H1 (cell line): ENCODE results near the gene KANSL1. TPM values are rescaled to one million over a fixed set of nuclear protein-coding genes. Genes with fewer than 3 reads are reported as not detected.

Experiments used
- CTCF ChIA-PET: fragments of 300-600 bp; sonication (Branson Sonifier 250); formaldehyde crosslinking; loops from one replicate; lab custom pipeline; 2021; ENCODE audit not compliant: partially characterized antibody; lab: Charles Lee
- POLR2A ChIA-PET: fragments of 300-600 bp; sonication (Branson Sonifier 250); formaldehyde crosslinking; loops from one replicate; lab custom pipeline; 2021; ENCODE audit warnings: inconsistent platforms; ENCODE audit not compliant: partially characterized antibody; lab: Charles Lee
- DNase-seq, 2 experiments: peaks; one replicate each; pipeline versions ENCODE4 v3.0.0 to v3.0.0-alpha.2; 2010 to 2022; ENCODE audit warnings: low spot score in 2 of 2, low read depth in 1 of 2, mixed read lengths in 1 of 2
- FAIRE-seq: peaks from 2 replicates; lab custom pipeline; 2011; peaks lifted over from hg19 to GRCh38; lab: Jason Lieb, UNC
- H2AFZ ChIP-seq: 2 replicates; pipeline ENCODE4 v1.8.1; 2012; ENCODE audit warnings: low read length, inconsistent platforms
- H2AK5ac ChIP-seq: 2 replicates; pipeline ENCODE4 v1.6.1; 2013; ENCODE audit warnings: low read depth, low read length
- H2BK120ac ChIP-seq: replicated peaks from 2 replicates; pipeline ENCODE3; 2013; ENCODE audit warnings: low read depth, low read length, inconsistent platforms
- H2BK12ac ChIP-seq: 2 replicates; pipeline ENCODE4 v1.6.1; 2013; ENCODE audit warnings: low read depth, low read length
- H2BK15ac ChIP-seq: 2 replicates; pipeline ENCODE4 v1.6.1; 2013; ENCODE audit warnings: low read length
- H2BK20ac ChIP-seq: 2 replicates; pipeline ENCODE4 v1.6.1; 2013; ENCODE audit warnings: low read length
- H2BK5ac ChIP-seq: 2 replicates; pipeline ENCODE4 v1.6.1; 2013; ENCODE audit warnings: low read depth, low read length
- H3K14ac ChIP-seq: 2 replicates; pipeline ENCODE4 v1.6.1; 2013; ENCODE audit warnings: inconsistent platforms; ENCODE audit not compliant: insufficient read length
- H3K18ac ChIP-seq: 2 replicates; pipeline ENCODE4 v1.6.1; 2013; ENCODE audit warnings: low read length; ENCODE audit errors: extremely low read depth
- H3K23ac ChIP-seq: 2 replicates; pipeline ENCODE4 v1.6.1; 2013; ENCODE audit warnings: inconsistent platforms; ENCODE audit not compliant: insufficient read length
- H3K23me2 ChIP-seq: 2 replicates; pipeline ENCODE4 v1.6.1; 2013; ENCODE audit warnings: low read depth, low read length
- H3K27ac ChIP-seq: 2 replicates; pipeline ENCODE4 v1.6.1; 2011; ENCODE audit warnings: low read depth, low read length, inconsistent platforms
- H3K27me3 ChIP-seq, 4 experiments: replicated peaks in 1 of 4; 1 replicate in 1 of 4; 2 replicates in 3 of 4; pipeline versions ENCODE4 v1.6.1 to v1.8.1; 2011 to 2013; ENCODE audit warnings: low read length in 3 of 4, mild to moderate bottlenecking in 3 of 4, inconsistent platforms in 2 of 4, mixed read lengths in 2 of 4, moderate library complexity in 1 of 4; ENCODE audit not compliant: control insufficient read depth in 3 of 4, insufficient read depth in 3 of 4; ENCODE audit errors: extremely low read depth in 1 of 4
- H3K36me3 ChIP-seq, 4 experiments: 2 replicates each; pipeline versions ENCODE4 v1.6.1 to v1.8.1; 2011 to 2013; ENCODE audit warnings: mild to moderate bottlenecking in 4 of 4, low read length in 3 of 4, moderate library complexity in 2 of 4, control low read depth in 1 of 4, inconsistent platforms in 1 of 4; ENCODE audit not compliant: insufficient read depth in 4 of 4, control insufficient read depth in 2 of 4
- H3K4ac ChIP-seq: replicated peaks from 2 replicates; pipeline ENCODE3; 2013; ENCODE audit warnings: low read length, low read depth, mixed read lengths, inconsistent platforms; ENCODE audit not compliant: insufficient read length
- H3K4me1 ChIP-seq, 4 experiments: replicated peaks in 1 of 4; 1 replicate in 1 of 4; 2 replicates in 3 of 4; pipeline versions ENCODE4 v1.6.1 to v1.8.1; 2011 to 2013; ENCODE audit warnings: low read length in 3 of 4, inconsistent platforms in 2 of 4, mixed read lengths in 1 of 4; ENCODE audit not compliant: insufficient read depth in 4 of 4, control insufficient read depth in 3 of 4
- H3K4me2 ChIP-seq, 2 experiments: 2 replicates each; pipeline versions ENCODE4 v1.6.1 to v1.8.1; 2011 to 2013; ENCODE audit warnings: low read depth in 2 of 2, low read length in 2 of 2, control low read depth in 1 of 2, inconsistent platforms in 1 of 2, mild to moderate bottlenecking in 1 of 2; ENCODE audit not compliant: insufficient read depth in 1 of 2
- H3K4me3 ChIP-seq, 4 experiments: fragments of 200-600, 300-600 bp in 1 of 4; sonication (generic), shearing (Covaris generic), sonication (Bioruptor Twin) in 1 of 4; 2 replicates each; pipeline versions ENCODE4 v1.5.1 to v1.8.1; 2011 to 2016; ENCODE audit warnings: low read length in 4 of 4, low read depth in 3 of 4, control low read depth in 2 of 4, inconsistent platforms in 2 of 4, mild to moderate bottlenecking in 2 of 4, mixed read lengths in 1 of 4, moderate library complexity in 1 of 4; ENCODE audit not compliant: insufficient read depth in 2 of 4; ENCODE audit errors: extremely low read depth in 1 of 4
- H3K56ac ChIP-seq: replicated peaks from 2 replicates; pipeline ENCODE3; 2013; ENCODE audit warnings: low read depth, mild to moderate bottlenecking, mixed read lengths, low read length, inconsistent platforms; ENCODE audit not compliant: insufficient read length
- H3K79me1 ChIP-seq: 2 replicates; pipeline ENCODE4 v1.6.1; 2013; ENCODE audit warnings: low read depth, low read length, control low read depth
- H3K79me2 ChIP-seq, 2 experiments: 2 replicates each; pipeline versions ENCODE4 v1.6.1 to v1.8.1; 2012 to 2013; ENCODE audit warnings: low read length in 2 of 2, mild to moderate bottlenecking in 2 of 2, inconsistent platforms in 1 of 2; ENCODE audit not compliant: insufficient read depth in 2 of 2, control insufficient read depth in 1 of 2
- H3K9ac ChIP-seq, 4 experiments: replicated peaks in 1 of 4; 1 replicate in 1 of 4; 2 replicates in 3 of 4; pipeline versions ENCODE4 v1.6.1 to v1.8.1; 2011 to 2013; ENCODE audit warnings: low read depth in 3 of 4, low read length in 3 of 4, control low read depth in 2 of 4, mild to moderate bottlenecking in 2 of 4, moderate library complexity in 2 of 4, inconsistent platforms in 1 of 4; ENCODE audit errors: extremely low read depth in 1 of 4
- H3K9me3 ChIP-seq, 2 experiments: 2 replicates each; pipeline versions ENCODE4 v1.6.1 to v1.8.1; 2012 to 2013; ENCODE audit warnings: mild to moderate bottlenecking in 2 of 2, moderate library complexity in 2 of 2, control low read depth in 1 of 2, inconsistent platforms in 1 of 2, low read depth in 1 of 2, low read length in 1 of 2, mixed read lengths in 1 of 2; ENCODE audit not compliant: insufficient read depth in 2 of 2
- H4K20me1 ChIP-seq, 2 experiments: replicated peaks in 1 of 2; 2 replicates each; pipeline versions ENCODE3 to v1.8.1; 2011 to 2013; ENCODE audit warnings: inconsistent platforms in 2 of 2, low read length in 2 of 2, mild to moderate bottlenecking in 1 of 2; ENCODE audit not compliant: insufficient read depth in 2 of 2, control insufficient read depth in 1 of 2
- H4K5ac ChIP-seq: 2 replicates; pipeline ENCODE4 v1.6.1; 2013; ENCODE audit warnings: low read length, low read depth, mixed read lengths, inconsistent platforms; ENCODE audit not compliant: insufficient read length
- H4K8ac ChIP-seq: 2 replicates; pipeline ENCODE4 v1.8.0; 2013; ENCODE audit warnings: mild to moderate bottlenecking, moderate library complexity, low read length, inconsistent platforms; ENCODE audit not compliant: insufficient read depth; ENCODE audit errors: extremely low read depth
- H4K91ac ChIP-seq: replicated peaks from 2 replicates; pipeline ENCODE3; 2013; ENCODE audit warnings: low read length, mixed read lengths, inconsistent platforms; ENCODE audit not compliant: insufficient read length
- CTCF ChIP-seq, 3 experiments: IDR thresholded peaks; 1 replicate in 2 of 3; 2 replicates in 1 of 3; pipeline versions ENCODE4 v1.5.1 to v1.6.1; 2011; ENCODE audit warnings: low read length in 3 of 3, mild to moderate bottlenecking in 3 of 3, inconsistent platforms in 2 of 3, low read depth in 1 of 3, moderate library complexity in 1 of 3; ENCODE audit not compliant: insufficient read depth in 1 of 3; ENCODE audit errors: control extremely low read depth in 1 of 3
- NRF1 ChIP-seq: IDR thresholded peaks from 2 replicates; pipeline ENCODE4 v1.6.1; 2011; ENCODE audit warnings: mild to moderate bottlenecking, low read depth, low read length, improper control_type of control experiment
- SAP30 ChIP-seq: fragments of 300-600 bp; sonication (generic); IDR thresholded peaks from 2 replicates; pipeline ENCODE4 v1.7.1; 2012; ENCODE audit warnings: low read length, moderate library complexity, mild to moderate bottlenecking, inconsistent platforms; ENCODE audit not compliant: insufficient read depth, insufficient replicate concordance
- polyA plus RNA-seq, 7 experiments: library from polyadenylated mRNA; depleted of rRNA in 3 of 7; stranded (reverse) in 5 of 7; unstranded in 2 of 7; fragments of >200 nt in 5 of 7; fragments of 200-250 nt in 2 of 7; gene quantifications; 1 replicate in 5 of 7; 2 replicates in 1 of 7; 4 replicates in 1 of 7; pipeline versions ENCODE4 v1.2.1 to v1.2.3, GENCODE V29; 2011 to 2013; ENCODE audit warnings: missing spikeins in 2 of 7, mixed read lengths in 2 of 7
- total RNA-seq: library from RNA; stranded (reverse); fragmentation: NEBNext Ultra II Directional; extraction: Animal tissue kit (Norgen Biotek cat#: 25700); gene quantifications from 2 replicates; pipeline ENCODE4 v1.2.1, GENCODE V29; 2021

The KANSL1 gene
- total and polyA plus RNA-seq, 2 of the 8 experiments (the other 6 are each of a cell fraction or from before 2014, with no cell fraction given), result 34.0 to 128 TPM

GRCh38 chr17:46081018-46081320, 112.3 kb downstream of the KANSL1 start:
- no peak overlapping the region for H3K9ac ChIP-seq
- no peaks in the 10 kb centered on the region for H3K9me3 ChIP-seq
- peaks cover 0 to 14% (median 9%) of the 10 kb centered on the region in 4 experiments; a peak in 4 of 8 replicates for H3K36me3 ChIP-seq
- no peak overlapping the region for H2BK20ac ChIP-seq
- no peaks in the 10 kb centered on the region for H3K79me1 ChIP-seq
- no peak overlapping the region for H3K23ac ChIP-seq
- H3K79me2 ChIP-seq, result peaks cover 0 to 75% of the 10 kb centered on the region in 2 experiments; a peak in 3 of 4 replicates
- no peak overlapping the region for H3K4me3 ChIP-seq
- FAIRE-seq (no peak), DNase-seq (no peak)
- H2BK12ac ChIP-seq, result no peak overlapping the region
- no peak overlapping the region for H2AK5ac ChIP-seq
- TF ChIP-seq SAP30 (no peak), NRF1 (no peak), CTCF (IDR thresholded peaks at IDR 0.05; ENCODE audit: control extremely low read depth in 1 of 3, insufficient read depth in 1 of 3, low read depth in 1 of 3, low read length in 3 of 3) (no peak)
- ChIA-PET POLR2A (no interaction called here), CTCF (no interaction called here)
- H4K8ac ChIP-seq, result no peak overlapping the region
- no peak overlapping the region for H4K5ac ChIP-seq
- no peak overlapping the region for H3K18ac ChIP-seq
- H2BK5ac ChIP-seq, result no peak overlapping the region
- H3K4ac ChIP-seq, result no peak overlapping the region
- no peaks in the 10 kb centered on the region for H3K4me1 ChIP-seq
- no peaks in the 10 kb centered on the region for H3K23me2 ChIP-seq
- H4K20me1 ChIP-seq, result peaks cover 0 to 4% of the 10 kb centered on the region in 2 experiments
- no peak overlapping the region for H3K27ac ChIP-seq
- no peaks in the 10 kb centered on the region for H3K27me3 ChIP-seq
- no peak overlapping the region for H4K91ac ChIP-seq
- H3K4me2 ChIP-seq, result no peak overlapping the region
- H2AFZ ChIP-seq, result no peak overlapping the region
- no peak overlapping the region for H2BK120ac ChIP-seq
- H2BK15ac ChIP-seq, result no peak overlapping the region
- H3K56ac ChIP-seq, result no peak overlapping the region
- no peak overlapping the region for H3K14ac ChIP-seq
